GM12892 (cell line): ENCODE results near the gene MFAP1.
A peak's percentile ranks its signal among the peaks of the same experiment; 100 is the strongest.

Experiments used
- POLR2A ChIP-seq: IDR thresholded peaks from 2 replicates; pipeline ENCODE4 v1.6.1; 2011; ENCODE audit warnings: low read depth, low read length, control low read depth
- POLR2AphosphoS5 ChIP-seq: IDR thresholded peaks from 2 replicates; pipeline ENCODE4 v1.6.1; 2011; ENCODE audit warnings: low read depth, low read length, control low read depth
- TAF1 ChIP-seq: IDR thresholded peaks from 2 replicates; pipeline ENCODE4 v1.6.1; 2011; ENCODE audit warnings: low read depth, mild to moderate bottlenecking, control low read depth, low read length, borderline replicate concordance

- TF ChIP-seq POLR2A = peak; percentile 98
- TF ChIP-seq TAF1 = peak; percentile 93
- peak; percentile 98 for TF ChIP-seq POLR2AphosphoS5
Observed at GRCh38 chr15:43824302-43825246, at the start of gene MFAP1.
